HepG2 (cell line): ENCODE measurements around the gene ANKRD40. TPM values are rescaled to one million over a fixed set of nuclear protein-coding genes. Genes with fewer than 3 reads are reported as not detected.

Experiments used
- ATAC-seq: fragments of 200-7000 bp; cut with Tn5 transposase; 3 replicates; pipeline ENCODE4 v1.9.1; 2020; ENCODE audit warnings: mild to moderate bottlenecking, moderate library complexity
- BruUV-seq: library from RNA; stranded (reverse); fragments of 400-500 nt; replicated peaks from 2 replicates; lab custom pipeline; 2021; lab: Mats Ljungman, UMichigan
- CTCF ChIA-PET: fragments of 300-600 bp; formaldehyde crosslinking; extraction: SDS; loops from one replicate; lab custom pipeline; 2021; ENCODE audit warnings: low total read pairs, inconsistent platforms, low intra/inter-chr PET ratio; lab: Yijun Ruan, JAX
- POLR2A ChIA-PET: fragments of 350-600 bp; sonication (Branson Sonifier 250); formaldehyde crosslinking; loops from one replicate; lab custom pipeline; 2020; ENCODE audit warnings: antibody characterized with exemption, inconsistent platforms; lab: Yijun Ruan, JAX
- DNase-seq: peaks from one replicate; pipeline ENCODE4 v3.0.0-alpha.2; 2015; ENCODE audit warnings: low spot score
- FAIRE-seq: peaks from 3 replicates; lab custom pipeline; 2011; peaks lifted over from hg19 to GRCh38; lab: Jason Lieb, UNC
- H2AFZ ChIP-seq: one replicate; pipeline ENCODE4 v1.6.1; 2011; ENCODE audit warnings: low read length, inconsistent platforms
- H3K27ac ChIP-seq: fragments of 300-600 bp; 3 replicates; pipeline ENCODE4 v1.8.0; 2011; ENCODE audit warnings: mixed run types, mild to moderate bottlenecking, mixed read lengths, low read length, inconsistent platforms; ENCODE audit not compliant: insufficient read depth; ENCODE audit errors: extremely low read length
- H3K27me3 ChIP-seq, 2 experiments: fragments of 200-600 bp in 1 of 2; 2 replicates in 1 of 2; 3 replicates in 1 of 2; pipeline versions ENCODE4 v1.6.0 to v1.8.0; 2011; ENCODE audit warnings: low read length in 2 of 2, mild to moderate bottlenecking in 2 of 2, moderate library complexity in 2 of 2, inconsistent platforms in 1 of 2; ENCODE audit not compliant: insufficient read depth in 2 of 2, control insufficient read depth in 1 of 2
- H3K36me3 ChIP-seq, 2 experiments: fragments of 200-600 bp in 1 of 2; replicated peaks in 1 of 2; 2 replicates in 1 of 2; 3 replicates in 1 of 2; pipeline versions ENCODE4 v1.5.1 to v1.8.0; 2011; ENCODE audit warnings: low read length in 2 of 2, inconsistent platforms in 1 of 2; ENCODE audit not compliant: insufficient read depth in 2 of 2, control insufficient read depth in 1 of 2
- H3K4me1 ChIP-seq: 2 replicates; pipeline ENCODE4 v1.5.1; 2012; ENCODE audit warnings: low read length, inconsistent platforms; ENCODE audit not compliant: insufficient read depth
- H3K4me2 ChIP-seq: 2 replicates; pipeline ENCODE4 v1.6.0; 2011; ENCODE audit warnings: low read depth, low read length, inconsistent platforms
- H3K4me3 ChIP-seq, 3 experiments: fragments of 200-600 bp in 1 of 3; sonication (generic), shearing (Covaris generic) in 1 of 3; replicated peaks in 1 of 3; 2 replicates each; pipeline ENCODE4 v1.5.1; 2011 to 2016; ENCODE audit warnings: low read length in 3 of 3, inconsistent platforms in 2 of 3, low read depth in 2 of 3, mild to moderate bottlenecking in 2 of 3, control low read depth in 1 of 3, mixed read lengths in 1 of 3; ENCODE audit not compliant: insufficient read depth in 1 of 3
- H3K79me2 ChIP-seq: one replicate; pipeline ENCODE4 v1.6.1; 2011; ENCODE audit warnings: low read length, inconsistent platforms; ENCODE audit not compliant: insufficient read depth
- H3K9ac ChIP-seq: 2 replicates; pipeline ENCODE4 v1.6.0; 2011; ENCODE audit warnings: mild to moderate bottlenecking, low read depth, low read length, inconsistent platforms; ENCODE audit not compliant: insufficient read depth
- H3K9me3 ChIP-seq: 2 replicates; pipeline ENCODE4 v1.5.1; 2012; ENCODE audit warnings: mild to moderate bottlenecking, low read length
- H4K20me1 ChIP-seq: 2 replicates; pipeline ENCODE4 v1.6.0; 2011; ENCODE audit warnings: inconsistent platforms, mild to moderate bottlenecking, low read length, moderate library complexity; ENCODE audit not compliant: insufficient read depth
- CCAR2 ChIP-seq: fragments of 200-400 bp; formaldehyde crosslinking; optimal IDR thresholded peaks from 2 replicates; pipeline ENCODE3; 2018; ENCODE audit warnings: low read depth, mild to moderate bottlenecking, low read length, moderate library complexity
- GMEB1 ChIP-seq: sonication (generic); formaldehyde crosslinking; IDR thresholded peaks from 2 replicates; pipeline ENCODE4 v1.5.1; 2020; ENCODE audit warnings: missing genetic modification reagents, mild to moderate bottlenecking, borderline replicate concordance
- HNF4G ChIP-seq, 2 experiments: sonication (generic) in 1 of 2; formaldehyde crosslinking in 1 of 2; IDR thresholded peaks; 2 replicates each; pipeline versions ENCODE4 v1.4.0 to v1.6.1; 2011 to 2020; ENCODE audit warnings: borderline replicate concordance in 2 of 2, low read depth in 2 of 2, mild to moderate bottlenecking in 2 of 2, low read length in 1 of 2, missing genetic modification reagents in 1 of 2, moderate library complexity in 1 of 2
- JDP2 ChIP-seq: sonication (generic); formaldehyde crosslinking; IDR thresholded peaks from 2 replicates; pipeline ENCODE4 v1.8.1; 2022; ENCODE audit warnings: missing genetic modification reagents, borderline replicate concordance
- JUNB ChIP-seq: sonication (generic); formaldehyde crosslinking; IDR thresholded peaks from 2 replicates; pipeline ENCODE4 v1.8.0; 2022; ENCODE audit warnings: missing genetic modification reagents, mild to moderate bottlenecking, borderline replicate concordance
- KLF11 ChIP-seq: IDR thresholded peaks from 2 replicates; pipeline ENCODE4 v1.6.1; 2016; ENCODE audit warnings: missing compliant biosample characterization
- NONO ChIP-seq, 2 experiments: fragments of 450-650 bp in 1 of 2; sonication (generic) in 1 of 2; formaldehyde crosslinking in 1 of 2; IDR thresholded peaks in 1 of 2; conservative IDR thresholded peaks in 1 of 2; 2 replicates each; pipeline versions ENCODE4 v1.6.1 to v1.8.0; 2017 to 2022; ENCODE audit warnings: mild to moderate bottlenecking in 1 of 2, missing genetic modification reagents in 1 of 2, moderate library complexity in 1 of 2
- PCBP2 ChIP-seq: fragments of 200-400 bp; formaldehyde crosslinking; optimal IDR thresholded peaks from 2 replicates; pipeline ENCODE3; 2018; ENCODE audit warnings: low read length, low read depth; ENCODE audit not compliant: poor library complexity, severe bottlenecking
- REXO4 ChIP-seq: sonication (generic); formaldehyde crosslinking; IDR thresholded peaks from 2 replicates; pipeline ENCODE4 v1.8.0; 2022; ENCODE audit warnings: missing genetic modification reagents, mild to moderate bottlenecking, borderline replicate concordance
- SALL1 ChIP-seq: sonication (generic); formaldehyde crosslinking; IDR thresholded peaks from 2 replicates; pipeline ENCODE4 v1.8.0; 2022; ENCODE audit warnings: mild to moderate bottlenecking, missing genetic modification reagents
- SIN3B ChIP-seq: fragments of 150-350 bp; IDR thresholded peaks from 2 replicates; pipeline ENCODE4 v1.6.1; 2014; ENCODE audit warnings: low read length
- SRSF1 ChIP-seq: fragments of 200-400 bp; formaldehyde crosslinking; optimal IDR thresholded peaks from 2 replicates; pipeline ENCODE3; 2017; ENCODE audit warnings: mild to moderate bottlenecking, low read depth, low read length, moderate library complexity
- SRSF9 ChIP-seq: fragments of 200-400 bp; formaldehyde crosslinking; IDR thresholded peaks from 2 replicates; pipeline ENCODE4 v1.6.1; 2018; ENCODE audit warnings: borderline replicate concordance, mild to moderate bottlenecking, low read depth, low read length; ENCODE audit not compliant: insufficient read depth, poor library complexity, severe bottlenecking
- YY1 ChIP-seq: IDR thresholded peaks from 2 replicates; pipeline ENCODE4 v1.6.1; 2011; ENCODE audit warnings: low read length, low read depth, moderate library complexity, mild to moderate bottlenecking; ENCODE audit not compliant: insufficient read depth, insufficient replicate concordance
- ZFP37 ChIP-seq: sonication (generic); formaldehyde crosslinking; IDR thresholded peaks from 2 replicates; pipeline ENCODE4 v1.4.0; 2020; ENCODE audit warnings: missing genetic modification reagents, borderline replicate concordance
- ZNF160 ChIP-seq: sonication (generic); formaldehyde crosslinking; IDR thresholded peaks from 2 replicates; pipeline ENCODE4 v1.8.0; 2022; ENCODE audit warnings: mild to moderate bottlenecking, inconsistent platforms, missing genetic modification reagents
- ZNF343 ChIP-seq: sonication (generic); formaldehyde crosslinking; IDR thresholded peaks from 2 replicates; pipeline ENCODE4 v1.4.0; 2020; ENCODE audit warnings: mild to moderate bottlenecking, missing genetic modification reagents
- ZNF557 ChIP-seq: sonication (generic); formaldehyde crosslinking; IDR thresholded peaks from 2 replicates; pipeline ENCODE4 v1.4.0; 2020; ENCODE audit warnings: missing genetic modification reagents
- ZNF615 ChIP-seq: sonication (generic); formaldehyde crosslinking; IDR thresholded peaks from 2 replicates; pipeline ENCODE4 v1.5.0; 2020; ENCODE audit warnings: mild to moderate bottlenecking, missing genetic modification reagents, borderline replicate concordance
- ZNF749 ChIP-seq: sonication (generic); formaldehyde crosslinking; IDR thresholded peaks from 2 replicates; pipeline ENCODE4 v1.8.0; 2022; ENCODE audit warnings: mild to moderate bottlenecking, missing genetic modification reagents, moderate library complexity, borderline replicate concordance
- WGBS: methylation state at CpG from one replicate; pipeline ENCODE4 v1.1.6; 2017; ENCODE audit warnings: low lambda C conversion rate; 5-methylcytosine and 5-hydroxymethylcytosine counted together
- in situ Hi-C: cut with HindIII; loops from 2 replicates; pipeline ENCODE4 v1.10.0; 2017; ENCODE audit warnings: low pct_unique_long_range_greater_than_20kb; ENCODE audit not compliant: extremely low pct_ligation_motif_present
- intact Hi-C: fragments of 100-400 bp; cut with micrococcal nuclease; formaldehyde crosslinking; loops from one replicate; pipeline ENCODE4 v1.10.0; 2022; ENCODE audit not compliant: unreplicated experiment
- polyA plus RNA-seq, 8 experiments: library from polyadenylated mRNA; depleted of rRNA in 3 of 8; stranded (reverse) in 7 of 8; unstranded in 1 of 8; fragments of >200 nt; fragmentation: Illumina TruSeq in 4 of 8; extraction: Trizol in 4 of 8; gene quantifications; 2 replicates each; pipeline versions ENCODE4 v1.2.1 to v1.2.3, GENCODE V29; 2011 to 2016; ENCODE audit warnings: low read depth in 4 of 8, missing spikeins in 1 of 8, mixed read lengths in 1 of 8; ENCODE audit not compliant: insufficient read depth in 1 of 8
- total RNA-seq, 5 experiments: library from RNA; depleted of rRNA; stranded (reverse); fragments of >200 nt; fragmentation: Illumina TruSeq; extraction: Trizol; gene quantifications; 2 replicates each; pipeline ENCODE4 v1.2.3, GENCODE V29; 2016; ENCODE audit warnings: low read depth in 1 of 5

The ANKRD40 gene
- total and polyA plus RNA-seq, 2 of the 13 experiments (the other 11 are each of a cell fraction or from before 2014, with no cell fraction given) = 35.0 to 46.4 TPM

- intact Hi-C loops = no loop called here
- peak; percentile 92 for DNase-seq
- Histone ChIP-seq H3K4me1 (peaks cover 66% of the 10 kb centered on the region), H3K9me3 (no peaks in the 10 kb centered on the region), H3K27me3 (no peaks in the 10 kb centered on the region), H3K4me2 (peak within 1 kb of the TSS; percentile 95), H3K79me2 (peaks cover 49% of the 10 kb centered on the region), H2AFZ (peak within 1 kb of the TSS; percentile 84), H3K9ac (peak within 1 kb of the TSS; percentile 97), H3K36me3 (no peaks in the 10 kb centered on the region; a peak in 1 of 5 replicates), H3K27ac (peak within 1 kb of the TSS; percentile 95), H4K20me1 (peaks cover 47% of the 10 kb centered on the region), H3K4me3 (peak within 1 kb of the TSS; percentile 82 to 96 (median 94))
- CTCF ChIA-PET = no interaction called here
- WGBS = 2% methylated on average over 31 of the region's 76 CpGs
- POLR2A ChIA-PET = interaction anchor here (0.6 to 4.2 kb wide), 47 partner anchors 8 to 509 kb away, joined by 3 to 54 read pairs (median 4); partner anchors contain the start of genes ANKRD40, CACNA1G and TOB1
- peak; percentile 88 for ATAC-seq
- in situ Hi-C loops = no loop called here
- BruUV-seq = TSS peak; percentile 99
- peak; percentile 30 for FAIRE-seq
- TF ChIP-seq ZNF615 (CRISPR knock-in tag) (no peak), ZNF749 (CRISPR knock-in tag) (0 out of 2 replicates have a peak, but pooled peaks have one; percentile 63), ZFP37 (CRISPR knock-in tag) (peak; percentile 71; the same call in 1 of the 2 replicates), REXO4 (peak; percentile 82; the same call in 1 of the 2 replicates), ZNF557 (CRISPR knock-in tag) (no peak), CCAR2 (no peak), GMEB1 (CRISPR knock-in tag) (peak; percentile 92), HNF4G (IDR thresholded peaks at IDR 0.05; ENCODE audit: borderline replicate concordance, low read depth, low read length) (0 out of 2 replicates have a peak, but pooled peaks have one; percentile 10), HNF4G (CRISPR knock-in tag; IDR thresholded peaks at IDR 0.05; ENCODE audit: borderline replicate concordance, low read depth) (peak; percentile 54; the same call in 1 of the 2 replicates), NONO (IDR thresholded peaks at IDR 0.05) (no peak), NONO (CRISPR knock-in tag; conservative IDR thresholded peaks at IDR 0.05) (peak; percentile 93), SRSF9 (no peak), SALL1 (CRISPR knock-in tag) (peak; percentile 94), SIN3B (no peak), ZNF160 (CRISPR knock-in tag) (peak; percentile 37; the same call in 1 of the 2 replicates), SRSF1 (peak; percentile 89), PCBP2 (no peak), JDP2 (CRISPR knock-in tag) (no peak), ZNF343 (CRISPR knock-in tag) (peak; percentile 55; the same call in 1 of the 2 replicates), JUNB (CRISPR knock-in tag) (no peak; the same call in 1 of the 2 replicates), KLF11 (CRISPR knock-in tag) (peak; percentile 82; the same call in 1 of the 2 replicates), YY1 (peak; percentile 99)
These were observed 11.6 kb upstream of the ANKRD40 start, which contains the start of gene LUC7L3 for GRCh38 chr17:50719144-50719923. TSS of gene LUC7L3 (plus strand) at chr17:50719603. CDS start at chr17:50719733, 130 bp downstream.
